ENCODE measurements around the gene ABCA4.

DNA sequence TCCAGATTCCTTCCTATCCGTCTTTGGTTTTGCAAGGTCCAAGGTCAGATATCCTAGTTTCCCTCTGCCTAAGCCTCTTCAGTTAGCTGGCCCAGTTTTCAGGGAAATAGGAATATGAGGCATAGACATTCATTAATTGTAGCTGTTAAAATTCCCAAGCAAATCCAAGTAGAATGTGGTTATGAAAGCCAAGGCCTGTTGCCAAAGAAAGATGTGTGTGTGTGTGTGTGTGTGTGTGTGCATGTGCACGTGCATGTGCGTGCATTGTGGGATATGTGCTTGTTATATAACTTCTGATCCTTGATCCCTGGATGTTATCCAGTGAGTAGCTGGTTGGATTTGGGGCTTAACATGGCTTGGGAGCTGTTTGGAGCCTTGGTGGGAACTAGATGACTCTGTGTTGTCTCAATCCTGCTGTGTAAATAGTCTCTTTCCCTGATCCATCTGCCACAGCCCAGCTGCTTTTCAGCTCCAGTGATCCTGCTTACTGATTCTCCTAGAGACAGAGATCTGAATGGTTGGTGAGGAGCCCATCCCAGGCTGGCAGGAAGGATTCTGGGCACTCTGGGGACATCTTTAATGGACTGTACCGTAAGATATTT lies 141.1 kb downstream of the ABCA4 start:
- TF ChIP-seq CTCF (IDR thresholded peaks at IDR 0.05): no peak
- no peak for TF ChIP-seq POLR2A (IDR thresholded peaks at IDR 0.05)
